ENCODE measurements around the gene CD3E.

The CD3E gene

DNA sequence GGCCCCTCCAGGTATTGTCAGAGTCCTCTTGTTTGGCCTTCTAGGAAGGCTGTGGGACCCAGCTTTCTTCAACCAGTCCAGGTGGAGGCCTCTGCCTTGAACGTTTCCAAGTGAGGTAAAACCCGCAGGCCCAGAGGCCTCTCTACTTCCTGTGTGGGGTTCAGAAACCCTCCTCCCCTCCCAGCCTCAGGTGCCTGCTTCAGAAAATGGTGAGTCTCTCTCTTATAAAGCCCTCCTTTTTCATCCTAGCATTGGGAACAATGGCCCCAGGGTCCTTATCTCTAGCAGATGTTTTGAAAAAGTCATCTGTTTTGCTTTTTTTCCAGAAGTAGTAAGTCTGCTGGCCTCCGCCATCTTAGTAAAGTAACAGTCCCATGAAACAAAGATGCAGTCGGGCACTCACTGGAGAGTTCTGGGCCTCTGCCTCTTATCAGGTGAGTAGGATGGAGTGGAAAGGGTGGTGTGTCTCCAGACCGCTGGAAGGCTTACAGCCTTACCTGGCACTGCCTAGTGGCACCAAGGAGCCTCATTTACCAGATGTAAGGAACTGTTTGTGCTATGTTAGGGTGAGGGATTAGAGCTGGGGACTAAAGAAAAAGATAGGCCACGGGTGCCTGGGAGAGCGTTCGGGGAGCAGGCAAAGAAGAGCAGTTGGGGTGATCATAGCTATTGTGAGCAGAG, at the start of gene CD3E:
Gene CD3E (plus strand): TSS at position 163 of the 681 bp plus-strand sequence. CDS start 223 bp downstream, at position 386.
- ATAC-seq (ENCODE audit: low read depth) (no peak), DNase-seq (ENCODE audit: low spot score in 2 of 2) (no peak)
- Mint-ChIP-seq H3K27ac (no peak within 1 kb of the TSS), H3K4me3 (no peak within 1 kb of the TSS), H3K9me3 (no peaks in the 10 kb centered on the region), H3K36me3 (no peaks in the 10 kb centered on the region), H3K27me3 (peaks cover 5% of the 10 kb centered on the region), H3K4me1 (peaks cover 5% of the 10 kb centered on the region)

DNA sequence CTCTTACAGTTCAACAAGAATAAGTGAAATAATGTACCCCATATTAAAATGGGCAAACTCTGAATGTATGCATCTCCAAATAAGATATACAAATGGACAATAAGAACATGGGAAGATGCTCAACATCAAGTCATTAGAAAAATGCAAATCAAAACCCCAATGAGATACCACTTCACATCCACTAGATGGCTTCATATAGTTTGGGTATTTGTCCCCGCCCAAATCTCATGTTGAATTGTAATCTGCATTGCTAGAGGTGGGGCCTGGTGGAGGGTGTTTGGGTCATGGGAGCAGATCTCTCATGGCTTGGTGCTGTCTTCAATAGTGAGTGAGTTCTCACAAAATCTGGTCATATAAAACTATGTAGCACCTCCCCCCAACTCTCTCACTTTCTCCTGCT, 46.1 kb upstream of the CD3E start:
- H3K4me1 Mint-ChIP-seq = no peaks in the 10 kb centered on the region
- no peak overlapping the region for H3K4me3 Mint-ChIP-seq
- no peaks in the 10 kb centered on the region for H3K36me3 Mint-ChIP-seq
- H3K27ac Mint-ChIP-seq = no peak overlapping the region
- DNase-seq (ENCODE audit: low spot score in 2 of 2) (no peak), ATAC-seq (ENCODE audit: low read depth) (no peak)
- no peaks in the 10 kb centered on the region for H3K9me3 Mint-ChIP-seq
- peaks cover 18% of the 10 kb centered on the region for H3K27me3 Mint-ChIP-seq

DNA sequence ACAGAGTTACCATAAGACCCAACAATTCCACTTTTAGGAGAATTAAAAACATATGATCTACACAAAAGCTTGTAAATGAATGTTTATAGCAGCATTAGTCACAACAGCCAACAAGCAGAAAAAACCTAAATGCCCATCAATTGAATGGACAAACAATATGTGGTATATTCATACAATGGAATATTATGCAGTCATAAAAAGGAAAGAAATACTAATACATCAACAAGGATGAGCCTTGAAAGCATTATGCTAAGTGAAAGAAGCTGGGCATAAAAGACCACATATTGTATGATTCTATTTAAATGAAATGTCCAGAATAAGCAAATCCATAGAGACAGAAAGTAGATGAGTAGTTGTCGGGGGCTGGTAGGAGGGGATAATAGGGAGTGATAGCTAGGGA, 45.4 kb upstream of the CD3E start:
- H3K4me1 Mint-ChIP-seq = peaks cover 6% of the 10 kb centered on the region
- peaks cover 18% of the 10 kb centered on the region for H3K27me3 Mint-ChIP-seq
- no peak overlapping the region for H3K27ac Mint-ChIP-seq
- no peak overlapping the region for H3K4me3 Mint-ChIP-seq
- ATAC-seq (ENCODE audit: low read depth) (no peak), DNase-seq (ENCODE audit: low spot score in 2 of 2) (no peak)
- no peaks in the 10 kb centered on the region for H3K36me3 Mint-ChIP-seq
- no peaks in the 10 kb centered on the region for H3K9me3 Mint-ChIP-seq

DNA sequence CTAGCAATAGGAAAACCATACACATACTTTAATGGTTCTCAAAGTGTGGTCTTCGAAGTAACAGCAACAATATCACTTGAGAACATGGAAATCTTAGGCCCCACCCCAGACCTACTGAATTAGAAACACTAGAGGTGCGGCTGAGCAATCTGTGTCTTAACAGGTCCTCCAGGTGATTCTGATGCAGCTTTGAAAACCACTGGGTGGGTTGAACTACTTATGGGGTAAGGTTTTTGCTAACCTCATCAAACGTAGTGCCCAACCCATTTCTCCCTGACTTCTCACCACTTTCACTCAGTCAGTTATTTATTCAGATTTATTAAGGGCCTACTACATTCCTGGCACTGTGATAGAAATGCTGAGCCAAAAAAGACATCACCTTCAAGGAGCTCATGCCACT, 44.2 kb upstream of the CD3E start:
- H3K4me3 Mint-ChIP-seq = no peak overlapping the region

DNA sequence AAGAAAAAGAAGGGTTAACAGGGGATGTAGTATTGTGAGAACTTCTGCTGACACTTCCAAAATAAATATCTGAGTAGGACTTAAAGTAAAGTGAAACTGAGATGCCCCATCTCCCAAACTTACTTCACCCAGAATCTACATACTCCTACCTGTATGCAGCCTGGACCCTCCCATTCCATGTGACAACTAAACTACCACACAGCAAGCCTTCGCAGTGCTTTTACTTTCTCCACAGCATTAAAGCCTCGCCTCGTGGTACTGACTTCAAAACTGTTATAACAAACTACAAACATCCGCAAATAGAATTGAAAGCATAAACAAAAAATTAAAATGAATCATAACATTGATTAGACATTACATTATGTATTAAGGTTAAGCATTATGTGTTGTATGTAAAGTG, 41.4 kb upstream of the CD3E start:
- peaks cover 8% of the 10 kb centered on the region for H3K4me1 Mint-ChIP-seq
- peaks cover 18% of the 10 kb centered on the region for H3K27me3 Mint-ChIP-seq
- no peak overlapping the region for H3K27ac Mint-ChIP-seq
- no peaks in the 10 kb centered on the region for H3K9me3 Mint-ChIP-seq
- ATAC-seq (ENCODE audit: low read depth) = no peak
- no peak for DNase-seq (ENCODE audit: low spot score in 2 of 2)
- no peaks in the 10 kb centered on the region for H3K36me3 Mint-ChIP-seq
- H3K4me3 Mint-ChIP-seq = no peak overlapping the region

More for the DNA sequence above, 44.2 kb upstream of the CD3E start:
- Mint-ChIP-seq H3K36me3 (no peaks in the 10 kb centered on the region), H3K9me3 (no peaks in the 10 kb centered on the region), H3K4me1 (peaks cover 8% of the 10 kb centered on the region), H3K27me3 (peaks cover 19% of the 10 kb centered on the region), H3K27ac (no peak overlapping the region)
- DNase-seq (ENCODE audit: low spot score in 2 of 2) (no peak), ATAC-seq (ENCODE audit: low read depth) (no peak)

DNA sequence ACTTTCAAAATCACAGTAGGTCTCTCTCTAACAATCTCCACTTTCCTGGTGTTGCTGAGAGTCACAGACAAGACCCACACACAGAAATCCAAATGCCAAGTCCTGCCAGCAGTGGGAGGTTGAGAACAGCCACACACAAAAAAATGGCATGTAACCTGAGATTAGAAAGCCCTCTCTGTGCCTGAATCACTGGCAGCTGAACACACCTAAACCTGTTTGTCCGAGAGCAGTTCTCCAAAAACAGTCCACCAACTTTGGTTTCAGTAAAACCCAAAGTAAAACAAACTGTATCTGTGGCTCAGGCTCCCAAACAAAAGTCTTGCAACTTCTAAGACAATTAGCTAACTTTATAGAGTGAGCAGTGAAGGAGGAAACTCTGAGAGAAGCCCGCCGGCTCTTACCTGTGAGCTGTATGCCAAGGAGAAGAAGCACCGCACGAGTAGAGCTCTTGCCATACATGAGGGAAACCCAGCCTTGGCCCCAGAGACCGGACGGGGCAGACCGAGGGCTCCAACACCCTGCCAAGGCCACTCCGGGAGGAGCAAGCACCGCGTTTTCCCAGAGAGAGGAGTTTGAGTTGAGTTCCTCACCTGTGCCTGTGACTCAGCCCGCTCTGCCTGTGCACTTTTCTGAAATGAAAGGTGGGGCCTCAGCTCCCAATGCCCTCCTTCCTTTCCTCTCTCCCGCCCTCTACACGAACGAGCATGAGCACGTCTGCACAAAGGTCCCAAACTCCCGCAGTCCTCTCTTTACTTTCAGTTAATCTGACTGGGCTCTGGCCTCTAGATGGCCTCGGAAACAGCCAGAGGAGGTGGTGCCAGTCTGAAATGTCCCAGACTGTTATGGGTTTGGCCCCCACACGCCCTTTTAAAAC, 40.6 kb upstream of the CD3E start, which contains the start of gene MPZL2:
Gene MPZL2 (minus strand): TSS at position 603 of the 874 bp plus-strand sequence. CDS start 144 bp downstream, at position 459.
- Mint-ChIP-seq H3K4me3 (peak within 1 kb of the TSS; percentile 66), H3K4me1 (peaks cover 8% of the 10 kb centered on the region), H3K9me3 (no peaks in the 10 kb centered on the region), H3K36me3 (no peaks in the 10 kb centered on the region), H3K27me3 (peaks cover 18% of the 10 kb centered on the region), H3K27ac (no peak within 1 kb of the TSS)
- DNase-seq (ENCODE audit: low spot score in 2 of 2) (no peak), ATAC-seq (ENCODE audit: low read depth) (peak; percentile 32)

DNA sequence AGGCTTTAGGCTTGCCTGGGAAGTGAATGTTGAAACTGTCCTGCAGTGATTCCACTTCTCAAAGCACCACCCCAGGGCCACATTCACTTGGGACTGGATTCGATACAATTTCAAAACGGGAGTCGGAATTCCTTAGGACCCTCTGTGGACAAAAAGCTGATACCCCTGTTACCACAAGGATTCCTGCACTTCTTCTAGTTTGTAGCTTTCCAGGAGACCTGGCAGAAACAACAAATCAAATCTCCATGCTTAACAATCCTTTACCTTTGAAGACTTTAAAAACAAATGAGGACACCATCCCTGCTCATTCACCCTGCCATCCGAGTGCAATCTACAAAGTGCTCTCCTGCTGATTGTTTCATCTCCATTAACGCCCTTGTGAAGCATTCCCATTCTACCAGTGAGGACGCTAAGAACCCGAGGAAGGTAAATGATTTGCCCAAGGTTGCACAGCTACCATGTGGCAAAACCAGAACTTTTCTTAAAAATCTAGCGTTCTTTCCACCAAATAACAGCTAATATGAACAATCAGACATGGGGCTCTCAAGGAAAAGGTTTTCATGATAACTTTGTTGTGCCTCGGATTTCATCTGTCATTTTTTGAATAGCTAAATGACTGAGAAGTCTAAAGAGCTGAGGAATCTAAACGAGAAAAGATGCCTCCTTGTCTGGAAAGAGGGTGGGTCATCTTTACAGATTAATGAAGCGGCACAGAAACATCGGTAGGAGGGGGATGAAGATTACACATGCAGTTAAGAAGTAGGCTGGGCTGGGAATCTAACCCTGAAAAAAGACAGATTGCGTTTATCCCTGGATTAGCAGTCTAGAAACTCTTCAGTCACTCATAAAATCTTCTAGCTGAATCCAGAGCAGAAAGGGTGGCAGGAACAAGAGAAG, 39.7 kb upstream of the CD3E start:
- ATAC-seq (ENCODE audit: low read depth) = no peak
- Mint-ChIP-seq H3K4me3 (no peak overlapping the region), H3K36me3 (peaks cover under 1% of the 10 kb centered on the region), H3K27me3 (peaks cover 23% of the 10 kb centered on the region), H3K27ac (no peak overlapping the region), H3K9me3 (no peaks in the 10 kb centered on the region), H3K4me1 (peaks cover 8% of the 10 kb centered on the region)
- DNase-seq (ENCODE audit: low spot score in 2 of 2) = no peak

DNA sequence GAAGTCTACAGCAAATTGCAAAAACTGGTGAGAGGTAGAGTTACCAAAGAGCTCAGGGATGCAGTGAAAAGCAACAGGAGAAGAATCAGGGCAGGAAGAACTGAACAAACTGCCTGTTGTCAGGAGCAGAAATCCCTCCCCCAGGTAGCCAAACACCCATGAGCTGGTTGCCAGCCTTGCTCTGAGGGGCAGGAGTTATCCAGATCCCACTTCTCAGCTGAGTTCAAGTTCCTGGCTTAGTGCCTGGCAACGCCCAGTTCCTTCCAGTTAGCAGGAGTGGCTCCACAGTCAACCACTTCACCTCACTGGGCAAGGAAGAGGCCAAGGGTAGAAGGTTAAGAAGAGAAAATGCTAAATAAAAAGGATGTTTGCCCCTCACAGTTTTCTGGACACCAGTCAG, 38.6 kb upstream of the CD3E start:
- Mint-ChIP-seq H3K27ac (no peak overlapping the region), H3K27me3 (peaks cover 21% of the 10 kb centered on the region), H3K4me3 (no peak overlapping the region), H3K9me3 (no peaks in the 10 kb centered on the region), H3K36me3 (peaks cover 1% of the 10 kb centered on the region), H3K4me1 (peaks cover 8% of the 10 kb centered on the region)
- ATAC-seq (ENCODE audit: low read depth) (no peak), DNase-seq (ENCODE audit: low spot score in 2 of 2) (no peak)

DNA sequence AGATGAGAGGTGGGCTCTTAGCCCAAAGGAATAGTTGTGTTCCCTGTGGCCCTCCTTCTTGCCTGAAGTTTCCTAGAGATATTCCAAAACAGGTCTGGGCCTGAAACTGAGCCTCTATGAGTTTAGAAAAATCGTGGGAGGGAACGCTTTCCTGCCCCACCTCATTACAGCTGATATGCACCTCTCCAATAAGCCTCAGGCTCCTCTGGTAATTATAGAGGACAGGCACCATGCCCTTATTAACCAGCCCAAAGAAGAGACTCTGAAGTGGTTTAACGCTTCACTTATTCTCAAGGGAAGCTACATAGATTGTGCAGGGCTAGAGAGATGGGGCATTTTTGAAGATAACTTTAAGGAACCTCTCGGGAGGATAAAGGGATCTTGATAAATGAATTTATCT, 37.0 kb upstream of the CD3E start:
- no peak for DNase-seq (ENCODE audit: low spot score in 2 of 2)
- Mint-ChIP-seq H3K27ac (no peak overlapping the region), H3K36me3 (peaks cover 1% of the 10 kb centered on the region), H3K4me1 (peaks cover 8% of the 10 kb centered on the region), H3K9me3 (no peaks in the 10 kb centered on the region), H3K27me3 (peaks cover 18% of the 10 kb centered on the region), H3K4me3 (no peak overlapping the region)
- peak; percentile 66 for ATAC-seq (ENCODE audit: low read depth)

DNA sequence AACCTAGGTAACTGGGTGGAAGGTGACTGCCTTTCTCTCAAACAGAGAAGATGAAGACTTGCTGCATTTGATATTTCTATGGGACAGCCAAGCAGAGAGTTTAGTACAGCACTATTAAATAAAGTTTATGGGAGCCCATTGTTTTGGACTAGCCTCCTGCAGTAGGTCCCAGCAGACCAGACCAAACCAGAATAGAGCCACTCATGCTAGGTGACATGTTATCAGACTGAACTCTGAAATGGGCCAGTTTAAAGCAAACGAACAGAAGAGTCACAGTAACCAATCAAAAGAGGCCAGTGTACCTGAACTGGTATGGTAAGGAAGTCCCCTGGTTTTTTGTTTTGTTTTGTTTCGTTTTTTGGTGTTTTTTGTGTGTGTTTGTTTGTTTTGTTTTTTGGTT, 32.5 kb upstream of the CD3E start:
- DNase-seq (ENCODE audit: low spot score in 2 of 2) (no peak), ATAC-seq (ENCODE audit: low read depth) (no peak)
- Mint-ChIP-seq H3K27ac (no peak overlapping the region), H3K4me3 (no peak overlapping the region), H3K27me3 (peaks cover 25% of the 10 kb centered on the region), H3K36me3 (peaks cover 1% of the 10 kb centered on the region), H3K9me3 (no peaks in the 10 kb centered on the region), H3K4me1 (no peaks in the 10 kb centered on the region)

DNA sequence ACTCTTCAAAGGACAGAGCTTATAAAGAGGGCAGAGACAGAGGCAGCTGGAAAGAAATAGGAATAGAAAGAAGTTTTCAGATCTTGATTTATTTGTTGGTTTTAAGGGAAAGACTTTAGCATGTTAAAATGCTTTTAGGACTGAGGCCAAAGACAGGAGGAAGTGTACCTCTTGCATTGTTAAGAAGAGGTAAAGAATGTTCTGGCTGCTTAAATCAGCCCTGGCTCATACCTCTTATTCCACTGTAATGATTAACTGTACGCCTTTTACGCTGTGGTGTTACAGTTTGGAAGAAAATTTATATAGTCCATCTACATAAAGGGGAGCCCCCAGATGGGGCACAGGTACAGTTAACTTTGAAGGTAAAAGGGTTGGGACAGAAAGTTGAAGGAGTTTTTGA, 30.3 kb upstream of the CD3E start:
- Mint-ChIP-seq H3K4me3 (no peak overlapping the region), H3K36me3 (peaks cover 1% of the 10 kb centered on the region), H3K9me3 (no peaks in the 10 kb centered on the region), H3K4me1 (no peaks in the 10 kb centered on the region), H3K27me3 (peaks cover 25% of the 10 kb centered on the region), H3K27ac (no peak overlapping the region)
- no peak for DNase-seq (ENCODE audit: low spot score in 2 of 2)
- ATAC-seq (ENCODE audit: low read depth) = no peak

DNA sequence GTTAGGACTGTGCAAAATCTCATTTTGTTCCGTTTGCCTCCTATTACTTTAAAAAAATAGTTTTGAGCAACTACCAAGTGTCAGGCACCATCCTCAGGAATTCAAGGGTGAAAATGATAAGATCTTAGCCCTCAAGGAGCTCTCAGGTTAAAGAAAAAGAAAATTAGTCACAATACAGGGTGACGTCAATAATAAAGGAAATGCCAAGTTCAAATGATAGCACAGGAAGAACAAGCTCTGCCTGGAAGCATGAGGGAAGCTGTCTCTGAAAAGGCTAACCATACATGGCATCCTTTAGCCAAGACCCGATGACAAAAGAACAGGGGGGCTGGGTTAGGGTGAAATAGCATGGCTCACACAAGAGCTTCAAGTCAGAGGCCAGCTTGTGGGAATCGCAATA, 29.4 kb upstream of the CD3E start:
- Mint-ChIP-seq H3K4me3 (no peak overlapping the region), H3K27ac (no peak overlapping the region), H3K9me3 (no peaks in the 10 kb centered on the region), H3K36me3 (no peaks in the 10 kb centered on the region), H3K4me1 (no peaks in the 10 kb centered on the region), H3K27me3 (peaks cover 18% of the 10 kb centered on the region)
- DNase-seq (ENCODE audit: low spot score in 2 of 2) (no peak), ATAC-seq (ENCODE audit: low read depth) (no peak)

DNA sequence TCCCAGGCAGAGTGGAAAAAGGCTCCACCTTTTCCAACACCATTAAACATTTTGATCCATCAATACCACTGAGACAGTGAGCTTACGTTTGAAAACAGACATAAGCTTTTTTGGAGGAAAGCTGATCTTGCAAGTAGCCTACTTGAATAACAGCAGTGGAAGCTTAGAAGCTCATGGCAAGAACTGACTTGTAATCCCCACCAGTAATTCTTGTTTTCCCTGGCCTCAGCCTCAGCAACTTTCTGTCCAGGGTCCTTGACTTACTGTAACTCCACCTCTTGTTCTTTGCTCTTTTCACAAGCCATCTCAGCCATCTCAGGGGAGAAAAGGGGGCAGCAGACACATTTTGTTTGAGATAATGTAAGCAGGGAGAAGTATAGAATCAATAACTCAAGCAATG, 28.1 kb upstream of the CD3E start:
- H3K27ac Mint-ChIP-seq = no peak overlapping the region
- ATAC-seq (ENCODE audit: low read depth) = no peak

DNA sequence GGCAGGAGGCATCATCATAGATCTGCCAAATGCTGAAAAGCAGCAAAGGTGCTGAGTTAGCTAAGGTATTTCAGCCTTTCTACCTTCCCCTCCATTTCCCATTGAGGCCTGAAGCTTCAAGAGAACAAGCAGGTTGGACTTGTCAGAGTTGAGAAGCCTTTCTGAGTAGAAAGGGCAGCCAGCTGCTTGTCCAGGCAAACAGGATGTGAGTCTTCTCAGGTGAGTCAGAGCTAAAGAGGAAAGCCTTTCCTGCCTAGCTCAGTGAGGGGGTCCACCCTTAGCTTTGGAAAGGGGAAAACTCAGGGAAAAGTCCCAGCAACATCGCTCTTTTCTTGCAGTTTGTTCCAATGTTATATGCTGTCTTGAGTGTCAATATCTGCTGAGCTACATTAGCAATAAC, 27.2 kb upstream of the CD3E start:
- Mint-ChIP-seq H3K4me3 (no peak overlapping the region), H3K27ac (no peak overlapping the region), H3K27me3 (peaks cover 13% of the 10 kb centered on the region), H3K4me1 (peaks cover 7% of the 10 kb centered on the region), H3K36me3 (no peaks in the 10 kb centered on the region), H3K9me3 (no peaks in the 10 kb centered on the region)
- DNase-seq (ENCODE audit: low spot score in 2 of 2) = no peak
- ATAC-seq (ENCODE audit: low read depth) = no peak

More for the DNA sequence above, 28.1 kb upstream of the CD3E start:
- Mint-ChIP-seq H3K4me3 (no peak overlapping the region), H3K9me3 (no peaks in the 10 kb centered on the region), H3K27me3 (peaks cover 18% of the 10 kb centered on the region), H3K36me3 (no peaks in the 10 kb centered on the region), H3K4me1 (peaks cover 4% of the 10 kb centered on the region)
- no peak for DNase-seq (ENCODE audit: low spot score in 2 of 2)

Data from memory B cell (primary cell).